ENCODE results near the gene RFC5. TPM values are rescaled to one million over a fixed set of nuclear protein-coding genes. Genes with fewer than 3 reads are reported as not detected.
"Not testable (repeated sequence)": the region's sequence is repeated elsewhere in the genome, so short reads cannot be mapped to it uniquely, and the experiment has no call there.

The RFC5 gene
- total RNA-seq, 2 donors from 2014 or later, result 18.9 to 26.3 TPM

GRCh38 chr12:118013283-118013682 lies 3.2 kb upstream of the RFC5 start:
- 80% methylated on average over 3 of the region's 3 CpGs for WGBS
- intact Hi-C loops (cut with DNase I), result no loop called here
- TF ChIP-seq CTCF (IDR thresholded peaks at IDR 0.05) (no peak), POLR2AphosphoS5 (IDR thresholded peaks at IDR 0.05) (no peak), POLR2A (IDR thresholded peaks at IDR 0.05) (no peak)

GRCh38 chr12:118015306-118015705 lies 1.2 kb upstream of the RFC5 start:
- TF ChIP-seq POLR2AphosphoS5 (IDR thresholded peaks at IDR 0.05) (no peak), CTCF (IDR thresholded peaks at IDR 0.05) (no peak), POLR2A (IDR thresholded peaks at IDR 0.05) (no peak)
- Histone ChIP-seq H3K36me3 (no peaks in the 10 kb centered on the region), H3K27me3 (replicated peaks; ENCODE audit: insufficient read depth) (no peaks in the 10 kb centered on the region), H3K27ac (no peak overlapping the region), H3K4me3 (no peak overlapping the region), H3K4me1 (replicated peaks) (no peaks in the 10 kb centered on the region), H3K9me3 (no peaks in the 10 kb centered on the region)
- intact Hi-C loops (cut with DNase I), result no loop called here
- DNase-seq (ENCODE audit: low spot score), result no peak
- WGBS, result 88% methylated on average over 2 of the region's 2 CpGs

More at GRCh38 chr12:118013283-118013682, 3.2 kb upstream of the RFC5 start:
- H3K27me3 ChIP-seq (replicated peaks; ENCODE audit: insufficient read depth), result no peaks in the 10 kb centered on the region
- no peaks in the 10 kb centered on the region for H3K9me3 ChIP-seq
- H3K27ac ChIP-seq, result no peak overlapping the region
- DNase-seq (ENCODE audit: low spot score), result no peak
- no peaks in the 10 kb centered on the region for H3K36me3 ChIP-seq
- H3K4me3 ChIP-seq, result no peak overlapping the region
- H3K4me1 ChIP-seq (replicated peaks), result no peaks in the 10 kb centered on the region

GRCh38 chr12:118015944-118016343 lies 559 bp upstream of the RFC5 start:
- Histone ChIP-seq H3K9me3 (no peaks in the 10 kb centered on the region), H3K27me3 (replicated peaks; ENCODE audit: insufficient read depth) (no peaks in the 10 kb centered on the region), H3K4me3 (peak overlapping the region; percentile 85 to 87), H3K27ac (no peak overlapping the region), H3K36me3 (no peaks in the 10 kb centered on the region), H3K4me1 (replicated peaks) (no peaks in the 10 kb centered on the region)
- WGBS, result 25% methylated on average over 9 of the region's 9 CpGs
- intact Hi-C loops (cut with DNase I), result no loop called here
- no peak for TF ChIP-seq POLR2AphosphoS5 (IDR thresholded peaks at IDR 0.05)
- no peak for TF ChIP-seq CTCF (IDR thresholded peaks at IDR 0.05)
- TF ChIP-seq POLR2A (IDR thresholded peaks at IDR 0.05), result no peak
- no peak for DNase-seq (ENCODE audit: low spot score)

GRCh38 chr12:118017926-118018325 lies 1.4 kb downstream of the RFC5 start:
- no peaks in the 10 kb centered on the region for H3K27me3 ChIP-seq (replicated peaks; ENCODE audit: insufficient read depth)
- TF ChIP-seq POLR2A (IDR thresholded peaks at IDR 0.05), result no peak
- TF ChIP-seq CTCF (IDR thresholded peaks at IDR 0.05), result no peak
- TF ChIP-seq POLR2AphosphoS5 (IDR thresholded peaks at IDR 0.05), result no peak
- no peaks in the 10 kb centered on the region for H3K36me3 ChIP-seq
- no peak for DNase-seq (ENCODE audit: low spot score)
- intact Hi-C loops (cut with DNase I), result no loop called here
- H3K4me3 ChIP-seq, result no peak overlapping the region
- no peaks in the 10 kb centered on the region for H3K9me3 ChIP-seq
- no peaks in the 10 kb centered on the region for H3K4me1 ChIP-seq (replicated peaks)
- H3K27ac ChIP-seq, result no peak overlapping the region

- no peak for DNase-seq (ENCODE audit: low spot score)
- no peak overlapping the region for H3K4me3 ChIP-seq
- no peaks in the 10 kb centered on the region for H3K36me3 ChIP-seq
- no peaks in the 10 kb centered on the region for H3K27me3 ChIP-seq (replicated peaks; ENCODE audit: insufficient read depth)
- no peak overlapping the region for H3K27ac ChIP-seq
- TF ChIP-seq POLR2AphosphoS5 (IDR thresholded peaks at IDR 0.05) (no peak), POLR2A (IDR thresholded peaks at IDR 0.05) (no peak), CTCF (IDR thresholded peaks at IDR 0.05) (no peak)
- H3K4me1 ChIP-seq (replicated peaks), result no peaks in the 10 kb centered on the region
- no peaks in the 10 kb centered on the region for H3K9me3 ChIP-seq
- 87% methylated on average over 1 of the region's 1 CpG for WGBS
- intact Hi-C loops (cut with DNase I), result no loop called here
Observed at GRCh38 chr12:118020036-118020435, 3.5 kb downstream of the RFC5 start.

- 93% methylated on average over 13 of the region's 13 CpGs for WGBS
- intact Hi-C loops (cut with DNase I); H3K4me3 ChIP-seq: not testable (repeated sequence)
Observed at GRCh38 chr12:118022097-118022727, 5.7 kb downstream of the RFC5 start.

More at GRCh38 chr12:118022097-118022727, 5.7 kb downstream of the RFC5 start:
- DNase-seq (ENCODE audit: low spot score); H3K36me3 ChIP-seq; H3K27ac ChIP-seq; H3K9me3 ChIP-seq; H3K4me1 ChIP-seq (replicated peaks); H3K27me3 ChIP-seq (replicated peaks; ENCODE audit: insufficient read depth): not testable (repeated sequence)
